Measurements from ENCODE around the gene KAT8. TPM values are rescaled to one million over a fixed set of nuclear protein-coding genes. Genes with fewer than 3 reads are reported as not detected.

The KAT8 gene
- total and polyA plus RNA-seq, 9 of the 15 experiments (the other 6 are each of a cell fraction or from before 2014, with no cell fraction given) = 10.0 to 98.5 (median 76.4) TPM

- no peak for TF ChIP-seq FOXJ2 (tag; IDR thresholded peaks at IDR 0.05)
- peak; percentile 25 to 57; a peak in 2 of 4 replicates for TF ChIP-seq MNT (conservative IDR thresholded peaks at IDR 0.05)
- 0 out of 4 replicates have a peak, but pooled peaks of 1 of the 2 experiments have one; percentile 24 for TF ChIP-seq TBL1XR1 (IDR thresholded peaks at IDR 0.05; ENCODE audit: low read length in 2 of 2)
- peak; percentile 76; the same call in 1 of the 2 replicates for TF ChIP-seq MECOM (CRISPR knock-in tag; IDR thresholded peaks at IDR 0.05)
- no peak for TF ChIP-seq ELK1 (CRISPR knock-in tag; IDR thresholded peaks at IDR 0.05)
- TF ChIP-seq SMAD2 (IDR thresholded peaks at IDR 0.05; ENCODE audit: low read depth, low read length) = no peak
- TF ChIP-seq, protein P1, sequence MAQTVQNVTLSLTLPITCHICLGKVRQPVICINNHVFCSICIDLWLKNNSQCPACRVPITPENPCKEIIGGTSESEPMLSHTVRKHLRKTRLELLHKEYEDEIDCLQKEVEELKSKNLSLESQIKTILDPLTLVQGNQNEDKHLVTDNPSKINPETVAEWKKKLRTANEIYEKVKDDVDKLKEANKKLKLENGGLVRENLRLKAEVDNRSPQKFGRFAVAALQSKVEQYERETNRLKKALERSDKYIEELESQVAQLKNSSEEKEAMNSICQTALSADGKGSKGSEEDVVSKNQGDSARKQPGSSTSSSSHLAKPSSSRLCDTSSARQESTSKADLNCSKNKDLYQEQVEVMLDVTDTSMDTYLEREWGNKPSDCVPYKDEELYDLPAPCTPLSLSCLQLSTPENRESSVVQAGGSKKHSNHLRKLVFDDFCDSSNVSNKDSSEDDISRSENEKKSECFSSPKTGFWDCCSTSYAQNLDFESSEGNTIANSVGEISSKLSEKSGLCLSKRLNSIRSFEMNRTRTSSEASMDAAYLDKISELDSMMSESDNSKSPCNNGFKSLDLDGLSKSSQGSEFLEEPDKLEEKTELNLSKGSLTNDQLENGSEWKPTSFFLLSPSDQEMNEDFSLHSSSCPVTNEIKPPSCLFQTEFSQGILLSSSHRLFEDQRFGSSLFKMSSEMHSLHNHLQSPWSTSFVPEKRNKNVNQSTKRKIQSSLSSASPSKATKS (CRISPR knock-in tag; IDR thresholded peaks at IDR 0.05) = no peak
- peak in 1 of 2 experiments; percentile 18; a peak in 1 of 4 replicates for TF ChIP-seq RCOR1 (IDR thresholded peaks at IDR 0.05; ENCODE audit: borderline replicate concordance in 1 of 2, low read depth in 2 of 2, low read length in 2 of 2)
- TF ChIP-seq PHB2 (IDR thresholded peaks at IDR 0.05; ENCODE audit: low read depth) = no peak
- no peak for TF ChIP-seq ZNF507 (tag; conservative IDR thresholded peaks at IDR 0.05)
- no peak for TF ChIP-seq DNMT1 (IDR thresholded peaks at IDR 0.05)
Measured at GRCh38 chr16:31099860-31100638, 17.4 kb upstream of the KAT8 start (continued).
